ENCODE data around the gene CCL7. TPM values are rescaled to one million over a fixed set of nuclear protein-coding genes. Genes with fewer than 3 reads are reported as not detected.

CCL7 gene
- total and polyA plus RNA-seq, 9 of the 15 experiments (the other 6 are each of a cell fraction or from before 2014, with no cell fraction given), result not detected

DNA sequence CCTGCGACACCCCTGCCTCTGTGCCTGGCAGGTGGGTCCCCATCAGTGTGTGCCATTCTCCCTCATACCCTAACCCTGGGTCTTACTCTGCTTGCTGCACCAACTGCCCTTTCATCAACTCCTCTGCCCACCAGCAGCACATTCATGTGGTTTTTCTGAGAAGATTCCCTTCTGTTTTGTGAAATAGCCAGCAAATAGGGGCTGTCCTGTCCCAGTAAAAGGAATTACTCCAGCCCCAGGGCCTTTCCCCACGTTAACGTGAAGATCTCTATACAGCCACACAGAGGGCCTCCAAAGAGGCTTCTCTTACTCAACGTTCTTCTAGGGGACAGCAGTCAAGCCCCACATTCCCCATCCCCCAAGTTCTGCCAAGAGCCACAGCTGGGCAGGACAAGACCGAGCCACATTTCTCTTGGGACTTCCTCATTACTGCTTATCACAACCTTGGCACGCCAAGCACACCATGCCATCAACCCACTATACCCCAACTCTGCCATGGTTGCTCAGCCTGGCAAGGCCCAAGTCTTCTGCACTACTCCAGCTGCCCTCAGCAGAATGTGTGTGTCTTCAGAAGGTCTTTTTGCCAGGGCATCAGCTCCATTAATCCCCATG, 33.6 kb upstream of the CCL7 start (continued):
- no peak for TF ChIP-seq SRSF3 (IDR thresholded peaks at IDR 0.05; ENCODE audit: insufficient read depth, low read length)
- no peak for TF ChIP-seq ZNF124 (CRISPR knock-in tag; IDR thresholded peaks at IDR 0.05)
- TF ChIP-seq ADNP (tag; IDR thresholded peaks at IDR 0.05), result no peak
- TF ChIP-seq ZNF311 (CRISPR knock-in tag; IDR thresholded peaks at IDR 0.05), result no peak
- TF ChIP-seq RFX5 (IDR thresholded peaks at IDR 0.05; ENCODE audit: low read depth, low read length), result no peak
- TF ChIP-seq EP400 (IDR thresholded peaks at IDR 0.05), result no peak
- TF ChIP-seq, protein P1, sequence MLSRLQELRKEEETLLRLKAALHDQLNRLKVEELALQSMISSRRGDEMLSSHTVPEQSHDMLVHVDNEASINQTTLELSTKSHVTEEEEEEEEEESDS (CRISPR knock-in tag; IDR thresholded peaks at IDR 0.05), result no peak
- TF ChIP-seq MCM5 (IDR thresholded peaks at IDR 0.05; ENCODE audit: low read depth), result no peak

DNA sequence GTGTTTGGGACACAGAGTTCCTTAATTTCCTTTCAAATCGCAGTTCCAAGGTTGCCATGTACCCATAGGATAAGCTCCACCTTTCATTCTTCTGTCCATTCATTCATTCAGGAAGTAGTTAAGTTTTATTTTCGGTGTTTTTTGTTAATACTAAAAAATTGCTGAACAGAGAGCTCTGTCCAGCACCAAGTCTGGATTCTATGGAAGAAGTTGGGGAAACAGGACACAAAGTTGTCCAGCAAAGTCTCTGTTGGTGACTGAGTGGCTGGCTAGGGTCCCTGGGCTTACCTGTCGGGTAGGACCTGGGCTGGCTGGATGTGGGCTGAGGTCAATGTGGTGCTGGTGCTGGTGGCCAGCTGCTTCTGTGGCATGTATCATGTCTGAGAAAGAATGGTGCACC, 32.6 kb upstream of the CCL7 start:
- Histone ChIP-seq H3K9me3 (replicated peaks; ENCODE audit: control insufficient read depth, insufficient read depth, low read depth, low read length) (no peaks in the 10 kb centered on the region), H3K4me2 (ENCODE audit: insufficient read depth, low read length) (no peak overlapping the region), H3K9me1 (ENCODE audit: control insufficient read depth, insufficient read depth, low read length) (no peaks in the 10 kb centered on the region), H3K4me1 (replicated peaks in 1 of 2; ENCODE audit: control insufficient read depth in 2 of 2, insufficient read depth in 2 of 2, low read length in 2 of 2) (no peaks in the 10 kb centered on the region; a peak in 1 of 5 replicates), H4K20me1 (replicated peaks; ENCODE audit: control insufficient read depth, insufficient read depth, low read length) (no peaks in the 10 kb centered on the region), H3K27ac (ENCODE audit: extremely low read depth, low read depth, low read length) (no peak overlapping the region), H3K9ac (ENCODE audit: insufficient read depth in 1 of 2, low read depth in 2 of 2, low read length in 2 of 2) (no peak overlapping the region), H3K4me3 (no peak overlapping the region), H2AFZ (ENCODE audit: low read depth, low read length) (no peak overlapping the region), H3K36me3 (ENCODE audit: control insufficient read depth, insufficient read depth, low read length) (no peaks in the 10 kb centered on the region), H3K27me3 (ENCODE audit: control insufficient read depth in 2 of 2, insufficient read depth in 2 of 2, low read length in 2 of 2) (no peaks in the 10 kb centered on the region; a peak in 1 of 5 replicates), H3K79me2 (ENCODE audit: control insufficient read depth, insufficient read depth, low read length) (no peaks in the 10 kb centered on the region)
- no TSS peak for BruUV-seq (replicated peaks)
- intact Hi-C loops (cut with micrococcal nuclease), result no loop called here
- in situ Hi-C loops (cut with MboI), result no loop called here
- WGBS (ENCODE audit: insufficient coverage, low coverage, missing lambda C conversion rate), result 0% methylated on average over 3 of the region's 3 CpGs
- CTCF ChIA-PET (ENCODE audit: low intra/inter-chr PET ratio), result no interaction called here
- ATAC-seq, result no peak
- FAIRE-seq, result no peak
- no peak for DNase-seq (ENCODE audit: extremely low read depth in 1 of 4, low spot score in 3 of 4)
- POLR2A ChIA-PET, result no interaction called here
- TF ChIP-seq, protein P2, sequence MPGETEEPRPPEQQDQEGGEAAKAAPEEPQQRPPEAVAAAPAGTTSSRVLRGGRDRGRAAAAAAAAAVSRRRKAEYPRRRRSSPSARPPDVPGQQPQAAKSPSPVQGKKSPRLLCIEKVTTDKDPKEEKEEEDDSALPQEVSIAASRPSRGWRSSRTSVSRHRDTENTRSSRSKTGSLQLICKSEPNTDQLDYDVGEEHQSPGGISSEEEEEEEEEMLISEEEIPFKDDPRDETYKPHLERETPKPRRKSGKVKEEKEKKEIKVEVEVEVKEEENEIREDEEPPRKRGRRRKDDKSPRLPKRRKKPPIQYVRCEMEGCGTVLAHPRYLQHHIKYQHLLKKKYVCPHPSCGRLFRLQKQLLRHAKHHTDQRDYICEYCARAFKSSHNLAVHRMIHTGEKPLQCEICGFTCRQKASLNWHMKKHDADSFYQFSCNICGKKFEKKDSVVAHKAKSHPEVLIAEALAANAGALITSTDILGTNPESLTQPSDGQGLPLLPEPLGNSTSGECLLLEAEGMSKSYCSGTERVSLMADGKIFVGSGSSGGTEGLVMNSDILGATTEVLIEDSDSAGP (CRISPR knock-in tag; IDR thresholded peaks at IDR 0.05), result no peak
- no peak for TF ChIP-seq RBM17 (IDR thresholded peaks at IDR 0.05; ENCODE audit: borderline replicate concordance, low read depth, low read length)
- no peak for TF ChIP-seq KAT2B (IDR thresholded peaks at IDR 0.05; ENCODE audit: low read depth, low read length)
- TF ChIP-seq CHCHD3 (CRISPR knock-in tag; IDR thresholded peaks at IDR 0.05), result no peak
- TF ChIP-seq, protein P3, sequence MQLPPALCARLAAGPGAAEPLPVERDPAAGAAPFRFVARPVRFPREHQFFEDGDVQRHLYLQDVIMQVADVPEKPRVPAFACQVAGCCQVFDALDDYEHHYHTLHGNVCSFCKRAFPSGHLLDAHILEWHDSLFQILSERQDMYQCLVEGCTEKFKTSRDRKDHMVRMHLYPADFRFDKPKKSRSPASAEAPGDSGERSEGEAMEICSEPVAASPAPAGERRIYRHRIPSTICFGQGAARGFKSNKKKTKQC (CRISPR knock-in tag; IDR thresholded peaks at IDR 0.05), result no peak
- TF ChIP-seq, protein P4, sequence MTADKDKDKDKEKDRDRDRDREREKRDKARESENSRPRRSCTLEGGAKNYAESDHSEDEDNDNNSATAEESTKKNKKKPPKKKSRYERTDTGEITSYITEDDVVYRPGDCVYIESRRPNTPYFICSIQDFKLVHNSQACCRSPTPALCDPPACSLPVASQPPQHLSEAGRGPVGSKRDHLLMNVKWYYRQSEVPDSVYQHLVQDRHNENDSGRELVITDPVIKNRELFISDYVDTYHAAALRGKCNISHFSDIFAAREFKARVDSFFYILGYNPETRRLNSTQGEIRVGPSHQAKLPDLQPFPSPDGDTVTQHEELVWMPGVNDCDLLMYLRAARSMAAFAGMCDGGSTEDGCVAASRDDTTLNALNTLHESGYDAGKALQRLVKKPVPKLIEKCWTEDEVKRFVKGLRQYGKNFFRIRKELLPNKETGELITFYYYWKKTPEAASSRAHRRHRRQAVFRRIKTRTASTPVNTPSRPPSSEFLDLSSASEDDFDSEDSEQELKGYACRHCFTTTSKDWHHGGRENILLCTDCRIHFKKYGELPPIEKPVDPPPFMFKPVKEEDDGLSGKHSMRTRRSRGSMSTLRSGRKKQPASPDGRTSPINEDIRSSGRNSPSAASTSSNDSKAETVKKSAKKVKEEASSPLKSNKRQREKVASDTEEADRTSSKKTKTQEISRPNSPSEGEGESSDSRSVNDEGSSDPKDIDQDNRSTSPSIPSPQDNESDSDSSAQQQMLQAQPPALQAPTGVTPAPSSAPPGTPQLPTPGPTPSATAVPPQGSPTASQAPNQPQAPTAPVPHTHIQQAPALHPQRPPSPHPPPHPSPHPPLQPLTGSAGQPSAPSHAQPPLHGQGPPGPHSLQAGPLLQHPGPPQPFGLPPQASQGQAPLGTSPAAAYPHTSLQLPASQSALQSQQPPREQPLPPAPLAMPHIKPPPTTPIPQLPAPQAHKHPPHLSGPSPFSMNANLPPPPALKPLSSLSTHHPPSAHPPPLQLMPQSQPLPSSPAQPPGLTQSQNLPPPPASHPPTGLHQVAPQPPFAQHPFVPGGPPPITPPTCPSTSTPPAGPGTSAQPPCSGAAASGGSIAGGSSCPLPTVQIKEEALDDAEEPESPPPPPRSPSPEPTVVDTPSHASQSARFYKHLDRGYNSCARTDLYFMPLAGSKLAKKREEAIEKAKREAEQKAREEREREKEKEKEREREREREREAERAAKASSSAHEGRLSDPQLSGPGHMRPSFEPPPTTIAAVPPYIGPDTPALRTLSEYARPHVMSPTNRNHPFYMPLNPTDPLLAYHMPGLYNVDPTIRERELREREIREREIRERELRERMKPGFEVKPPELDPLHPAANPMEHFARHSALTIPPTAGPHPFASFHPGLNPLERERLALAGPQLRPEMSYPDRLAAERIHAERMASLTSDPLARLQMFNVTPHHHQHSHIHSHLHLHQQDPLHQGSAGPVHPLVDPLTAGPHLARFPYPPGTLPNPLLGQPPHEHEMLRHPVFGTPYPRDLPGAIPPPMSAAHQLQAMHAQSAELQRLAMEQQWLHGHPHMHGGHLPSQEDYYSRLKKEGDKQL (CRISPR knock-in tag; IDR thresholded peaks at IDR 0.05; ENCODE audit: borderline replicate concordance), result no peak
- no peak for TF ChIP-seq ZNF586 (CRISPR knock-in tag; conservative IDR thresholded peaks at IDR 0.05)
